ENCODE measurements around the gene BRINP2.

Gene BRINP2

GRCh38 chr1:177138347-177138746 lies 32.4 kb upstream of the BRINP2 start:
- Histone ChIP-seq H3K36me3 (ENCODE audit: control insufficient read depth, insufficient read depth, low read length) (no peaks in the 10 kb centered on the region), H3K27me3 (replicated peaks; ENCODE audit: control insufficient read depth, insufficient read depth, low read length) (no peaks in the 10 kb centered on the region), H3K4me3 (replicated peaks; ENCODE audit: low read depth, low read length) (no peak overlapping the region)
- DNase-seq (ENCODE audit: extremely low read depth, insufficient read length), result no peak
- TF ChIP-seq CTCF (IDR thresholded peaks at IDR 0.05; ENCODE audit: insufficient read depth, low read length, poor library complexity, severe bottlenecking), result no peak

DNA sequence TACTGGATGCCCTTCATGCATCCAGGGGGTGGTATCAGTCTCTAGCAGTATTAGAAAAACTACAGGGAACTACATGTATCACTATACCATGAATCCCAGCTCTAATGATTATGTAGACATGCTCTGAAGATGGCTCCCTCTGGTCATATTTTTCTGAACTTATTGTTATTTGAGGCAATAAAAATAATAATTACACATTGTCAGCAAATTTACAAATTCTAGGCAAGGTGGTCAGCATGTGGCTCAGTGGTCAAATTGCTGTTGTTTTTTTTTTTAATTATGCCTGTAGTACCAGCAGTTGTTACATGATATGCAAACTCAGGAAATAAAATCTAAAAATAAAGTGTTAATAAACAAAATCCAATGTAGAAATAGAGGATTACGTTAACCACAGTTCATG lies 28.7 kb upstream of the BRINP2 start:
- no peaks in the 10 kb centered on the region for H3K36me3 ChIP-seq (ENCODE audit: control insufficient read depth, insufficient read depth, low read length)
- no peak for TF ChIP-seq CTCF (IDR thresholded peaks at IDR 0.05; ENCODE audit: insufficient read depth, low read length, poor library complexity, severe bottlenecking)
- H3K27me3 ChIP-seq (replicated peaks; ENCODE audit: control insufficient read depth, insufficient read depth, low read length), result no peaks in the 10 kb centered on the region
- DNase-seq (ENCODE audit: extremely low read depth, insufficient read length), result no peak
- no peak overlapping the region for H3K4me3 ChIP-seq (replicated peaks; ENCODE audit: low read depth, low read length)

DNA sequence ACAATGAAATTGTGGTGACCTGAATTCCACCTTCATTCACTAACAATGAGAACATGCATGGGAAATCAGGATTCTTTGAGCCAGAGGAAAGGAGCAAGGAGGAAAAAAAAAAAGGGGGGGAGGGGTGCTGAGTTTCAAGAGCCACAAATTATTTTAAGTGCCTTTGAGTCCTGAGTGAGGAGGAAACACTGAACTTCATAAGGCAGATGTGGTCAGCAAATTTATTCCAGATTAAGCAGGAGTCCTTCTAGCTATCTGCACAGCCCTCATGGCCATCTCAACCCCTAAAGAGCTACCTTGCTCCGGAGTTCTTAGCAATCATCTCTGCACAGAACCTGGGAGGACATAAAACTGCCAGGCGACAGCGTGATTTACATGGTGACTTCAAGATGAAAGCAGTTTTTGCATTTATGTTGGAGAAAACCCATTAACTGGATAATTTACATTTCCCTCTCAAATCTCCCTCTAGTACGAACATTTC lies 27.9 kb upstream of the BRINP2 start:
- no peak for DNase-seq (ENCODE audit: extremely low read depth, insufficient read length)
- no peak for TF ChIP-seq CTCF (IDR thresholded peaks at IDR 0.05; ENCODE audit: insufficient read depth, low read length, poor library complexity, severe bottlenecking)
- no peak overlapping the region for H3K4me3 ChIP-seq (replicated peaks; ENCODE audit: low read depth, low read length)
- no peaks in the 10 kb centered on the region for H3K27me3 ChIP-seq (replicated peaks; ENCODE audit: control insufficient read depth, insufficient read depth, low read length)
- no peaks in the 10 kb centered on the region for H3K36me3 ChIP-seq (ENCODE audit: control insufficient read depth, insufficient read depth, low read length)

- DNase-seq (ENCODE audit: extremely low read depth, insufficient read length), result no peak
- H3K27me3 ChIP-seq (replicated peaks; ENCODE audit: control insufficient read depth, insufficient read depth, low read length), result no peaks in the 10 kb centered on the region
- H3K36me3 ChIP-seq (ENCODE audit: control insufficient read depth, insufficient read depth, low read length), result no peaks in the 10 kb centered on the region
- no peak overlapping the region for H3K4me3 ChIP-seq (replicated peaks; ENCODE audit: low read depth, low read length)
- no peak for TF ChIP-seq CTCF (IDR thresholded peaks at IDR 0.05; ENCODE audit: insufficient read depth, low read length, poor library complexity, severe bottlenecking)
These were observed 25.4 kb upstream of the BRINP2 start for GRCh38 chr1:177145106-177146070.

- no peak for TF ChIP-seq CTCF (IDR thresholded peaks at IDR 0.05; ENCODE audit: insufficient read depth, low read length, poor library complexity, severe bottlenecking)
- Histone ChIP-seq H3K4me3 (replicated peaks; ENCODE audit: low read depth, low read length) (no peak overlapping the region), H3K36me3 (ENCODE audit: control insufficient read depth, insufficient read depth, low read length) (no peaks in the 10 kb centered on the region), H3K27me3 (replicated peaks; ENCODE audit: control insufficient read depth, insufficient read depth, low read length) (no peaks in the 10 kb centered on the region)
- no peak for DNase-seq (ENCODE audit: extremely low read depth, insufficient read length)
These were observed 24.3 kb upstream of the BRINP2 start for GRCh38 chr1:177146499-177146898.

Measured in GM06990 (cell line).